GM18498 (cell line): ENCODE measurements around the gene SENP7.

ENCODE experiments used
- ATAC-seq: cut with Tn5 transposase; IDR thresholded peaks from one replicate; pipeline ENCODE4 v1.9.1; 2021; ENCODE audit warnings: mild to moderate bottlenecking, moderate library complexity; ENCODE audit not compliant: unreplicated experiment

SENP7 gene

GRCh38 chr3:101278727-101279126 is 234.3 kb downstream of the SENP7 start:
- no peak for ATAC-seq
